GM12878 (cell line): ENCODE data around the gene SEMA5A. TPM values are rescaled to one million over a fixed set of nuclear protein-coding genes. Genes with fewer than 3 reads are reported as not detected.

Experiments
- ATAC-seq: fragments of 200-7000 bp; cut with Tn5 transposase; 3 replicates; pipeline ENCODE4 v1.9.1; 2020; ENCODE audit warnings: mild to moderate bottlenecking, moderate library complexity
- BruUV-seq: library from RNA; stranded (reverse); fragments of 400-500 nt; replicated peaks from 2 replicates; lab custom pipeline; 2021; lab: Mats Ljungman, UMichigan
- CTCF ChIA-PET: fragments of 300-600 bp; sonication (Branson Sonifier 250); formaldehyde crosslinking; extraction: SDS; loops from one replicate; lab custom pipeline; 2021; ENCODE audit warnings: inconsistent platforms; lab: Yijun Ruan, JAX
- POLR2A ChIA-PET: fragments of 350-600 bp; formaldehyde crosslinking; extraction: SDS; loops from one replicate; lab custom pipeline; 2021; ENCODE audit warnings: inconsistent platforms; lab: Charles Lee
- RAD21 ChIA-PET: fragments of 300-600 bp; sonication (Branson Sonifier 250); formaldehyde crosslinking; loops from one replicate; lab custom pipeline; 2023; ENCODE audit warnings: antibody characterized with exemption; ENCODE audit not compliant: unreplicated experiment; lab: Charles Lee
- SMC1A ChIA-PET: fragments of 300-600 bp; sonication (Branson Sonifier 250); formaldehyde crosslinking; loops from one replicate; lab custom pipeline; 2023; ENCODE audit not compliant: unreplicated experiment, uncharacterized antibody; lab: Charles Lee
- DNase-seq: peaks from one replicate; pipeline ENCODE4 v3.0.0-alpha.2; 2011; ENCODE audit warnings: low read depth, low spot score
- FAIRE-seq: peaks from 3 replicates; lab custom pipeline; 2011; peaks lifted over from hg19 to GRCh38; lab: Jason Lieb, UNC
- H2AFZ ChIP-seq: 2 replicates; pipeline ENCODE4 v1.6.0; 2011; ENCODE audit warnings: low read depth, low read length, control low read depth; ENCODE audit not compliant: control insufficient read depth
- H3K27ac ChIP-seq: 2 replicates; pipeline ENCODE4 v1.5.1; 2011; ENCODE audit warnings: control low read depth; ENCODE audit not compliant: control insufficient read depth, insufficient read depth
- H3K27me3 ChIP-seq, 2 experiments: replicated peaks in 1 of 2; 2 replicates each; pipeline versions ENCODE4 v1.6.0 to v1.6.1; 2011; ENCODE audit warnings: low read length in 1 of 2; ENCODE audit not compliant: control insufficient read depth in 2 of 2, insufficient read depth in 2 of 2
- H3K36me3 ChIP-seq, 2 experiments: 2 replicates each; pipeline ENCODE4 v1.5.1; 2011; ENCODE audit warnings: low read length in 1 of 2; ENCODE audit not compliant: control insufficient read depth in 2 of 2, insufficient read depth in 2 of 2
- H3K4me1 ChIP-seq: 2 replicates; pipeline ENCODE4 v1.6.1; 2011; ENCODE audit warnings: mild to moderate bottlenecking, low read length, moderate library complexity, mixed read lengths; ENCODE audit not compliant: control insufficient read depth, insufficient read depth
- H3K4me2 ChIP-seq: 2 replicates; pipeline ENCODE4 v1.6.0; 2011; ENCODE audit warnings: control low read depth; ENCODE audit not compliant: control insufficient read depth, insufficient read depth
- H3K4me3 ChIP-seq: fragments of 200-600 bp; sonication (generic); 2 replicates; pipeline ENCODE4 v1.5.1; 2016
- H3K79me2 ChIP-seq: 2 replicates; pipeline ENCODE4 v1.6.0; 2011; ENCODE audit warnings: low read length; ENCODE audit not compliant: control insufficient read depth, insufficient read depth
- H3K9ac ChIP-seq: 2 replicates; pipeline ENCODE4 v1.8.0; 2011; ENCODE audit warnings: low read length, control low read depth, mixed read lengths; ENCODE audit not compliant: control insufficient read depth, insufficient read depth
- H3K9me3 ChIP-seq: replicated peaks from 3 replicates; pipeline ENCODE4 v1.5.1; 2011; ENCODE audit warnings: mild to moderate bottlenecking, low read length; ENCODE audit not compliant: control insufficient read depth, insufficient read depth
- H4K20me1 ChIP-seq: 2 replicates; pipeline ENCODE4 v1.6.0; 2011; ENCODE audit not compliant: control insufficient read depth, insufficient read depth
- BACH1 ChIP-seq: fragments of 450-650 bp; IDR thresholded peaks from 2 replicates; pipeline ENCODE4 v1.6.1; 2017; ENCODE audit warnings: mild to moderate bottlenecking, borderline replicate concordance
- EZH2 ChIP-seq: IDR thresholded peaks from 2 replicates; pipeline ENCODE4 v1.6.1; 2012; ENCODE audit warnings: low read depth, mild to moderate bottlenecking, control low read depth, inconsistent platforms, low read length, borderline replicate concordance; ENCODE audit not compliant: control insufficient read depth
- IKZF2 ChIP-seq, 2 experiments: fragments of 450-650 bp; IDR thresholded peaks; 2 replicates each; pipeline ENCODE4 v1.6.1; 2017; ENCODE audit warnings: mild to moderate bottlenecking in 2 of 2, moderate library complexity in 2 of 2
- JUND ChIP-seq: IDR thresholded peaks from 2 replicates; pipeline ENCODE4 v1.6.1; 2012; ENCODE audit warnings: low read depth, mild to moderate bottlenecking, low read length, improper control_type of control experiment, moderate library complexity
- NFIC ChIP-seq: IDR thresholded peaks from 2 replicates; pipeline ENCODE4 v1.6.1; 2012; ENCODE audit warnings: low read depth, mild to moderate bottlenecking, inconsistent platforms, low read length, moderate library complexity
- WGBS: methylation state at CpG from one replicate; pipeline ENCODE4 v1.1.6; 2016; ENCODE audit warnings: low lambda C conversion rate; ENCODE audit not compliant: insufficient replicate concordance, insufficient coverage; ENCODE audit errors: missing lambda C conversion rate; 5-methylcytosine and 5-hydroxymethylcytosine counted together
- in situ Hi-C: fragments of 300-500 bp; cut with MboI; formaldehyde crosslinking; loops from 9 replicates; pipeline ENCODE4 v1.14.3; 2018; ENCODE audit warnings: mixed read lengths
- intact Hi-C: fragments of 100-400 bp; cut with micrococcal nuclease; formaldehyde crosslinking; loops from one replicate; pipeline ENCODE4 v1.14.2; 2022; ENCODE audit not compliant: unreplicated experiment
- polyA plus RNA-seq, 11 experiments: library from polyadenylated mRNA; depleted of rRNA in 4 of 11; unstranded in 6 of 11; stranded (reverse) in 5 of 11; fragments of >200 nt; fragmentation: Nextera tagmentation in 4 of 11; fragmentation: Illumina TruSeq in 1 of 11; extraction: Ambion mirVana in 4 of 11; extraction: Trizol in 1 of 11; gene quantifications; 1 replicate in 1 of 11; 2 replicates in 10 of 11; pipeline versions ENCODE4 v1.2.1 to v1.2.3, GENCODE V29; 2011 to 2016; ENCODE audit warnings: inconsistent platforms in 2 of 11, missing spikeins in 2 of 11, low read depth in 1 of 11
- total RNA-seq, 4 experiments: library from RNA; depleted of rRNA in 3 of 4; stranded (reverse); fragments of >200 nt in 3 of 4; fragmentation: Illumina TruSeq in 1 of 4; extraction: Trizol in 1 of 4; gene quantifications; 2 replicates each; pipeline versions ENCODE4 v1.2.1 to v1.2.3, GENCODE V29; 2013 to 2021
- TF ChIP-seq, protein P1 (sequence below): fragments of 450-650 bp; IDR thresholded peaks from 2 replicates; pipeline ENCODE4 v1.6.1; 2016; ENCODE audit warnings: mild to moderate bottlenecking
- TF ChIP-seq, protein P2 (sequence below): IDR thresholded peaks from 2 replicates; pipeline ENCODE4 v1.6.1; 2012; ENCODE audit warnings: improper control_type of control experiment, low read depth, low read length; ENCODE audit not compliant: insufficient replicate concordance
- TF ChIP-seq, protein P3 (sequence below): fragments of 450-650 bp; IDR thresholded peaks from 2 replicates; pipeline ENCODE4 v1.6.1; 2018; ENCODE audit warnings: borderline replicate concordance, mild to moderate bottlenecking; ENCODE audit not compliant: partially characterized antibody

The SEMA5A gene
- total and polyA plus RNA-seq, 10 of the 15 experiments (the other 5 are each of a cell fraction or from before 2014, with no cell fraction given): 0.03 to 2.4 (median 0.09) TPM; not detected in 1

DNA sequence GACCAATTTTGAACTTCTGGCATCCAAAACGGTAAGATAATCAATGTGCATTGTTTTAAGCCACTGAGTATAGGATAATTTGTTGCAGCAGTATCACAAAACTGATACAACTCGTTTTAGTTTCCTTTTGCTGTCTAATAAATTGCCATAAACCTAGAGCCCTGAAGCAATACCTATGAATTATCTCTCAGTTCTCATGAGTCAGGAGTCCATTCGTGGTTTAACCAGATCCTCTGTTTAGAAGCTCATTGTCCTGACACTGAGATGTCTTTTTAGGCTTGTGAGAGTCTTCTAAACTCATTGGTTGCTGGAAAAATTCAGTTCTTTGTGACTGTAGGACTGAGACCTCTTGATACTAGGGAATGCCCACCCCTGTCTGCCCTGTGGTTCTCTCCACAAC lies 262.9 kb downstream of the SEMA5A start:
- H3K79me2 ChIP-seq: no peaks in the 10 kb centered on the region
- intact Hi-C loops: no loop called here
- no peaks in the 10 kb centered on the region for H3K36me3 ChIP-seq
- DNase-seq: no peak
- RAD21 ChIA-PET: no interaction called here
- TF ChIP-seq BACH1: no peak
- TF ChIP-seq EZH2: no peak
- no peak for TF ChIP-seq NFIC
- TF ChIP-seq, all 136 proteins: peak for 0
- ChIA-PET POLR2A (no interaction called here), SMC1A (no interaction called here), CTCF (no interaction called here)
- Histone ChIP-seq H3K27me3 (no peaks in the 10 kb centered on the region; a peak in 1 of 4 replicates), H3K9ac (no peak overlapping the region), H3K9me3 (no peaks in the 10 kb centered on the region), H2AFZ (no peak overlapping the region), H3K4me1 (no peaks in the 10 kb centered on the region), H3K4me2 (no peak overlapping the region), H4K20me1 (no peaks in the 10 kb centered on the region), H3K4me3 (no peak overlapping the region), H3K27ac (no peak overlapping the region)
- in situ Hi-C loops: no loop called here
- no peak for ATAC-seq
- no peak for FAIRE-seq
- 0% methylated on average over 3 of the region's 3 CpGs for WGBS
- BruUV-seq: no TSS peak

DNA sequence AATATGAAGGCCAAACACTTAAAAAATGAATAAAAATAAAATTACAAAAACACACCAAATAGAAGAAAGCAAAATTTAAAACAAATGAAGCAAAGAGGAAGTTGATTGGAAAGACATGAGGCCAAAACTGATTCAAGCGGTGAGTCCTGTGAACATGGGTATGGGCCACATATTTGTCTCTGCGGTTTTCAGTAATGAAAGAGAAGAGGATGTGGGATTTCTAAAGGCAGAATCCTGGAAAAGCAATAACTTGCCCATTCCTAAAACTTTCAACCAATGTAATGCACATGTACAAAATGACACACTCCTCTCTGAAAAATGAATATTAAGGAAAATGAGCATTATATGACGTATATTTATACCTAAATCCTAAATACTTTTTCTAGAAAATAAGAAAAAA lies 263.7 kb downstream of the SEMA5A start:
- CTCF ChIA-PET: no interaction called here
- TF ChIP-seq, protein P1, sequence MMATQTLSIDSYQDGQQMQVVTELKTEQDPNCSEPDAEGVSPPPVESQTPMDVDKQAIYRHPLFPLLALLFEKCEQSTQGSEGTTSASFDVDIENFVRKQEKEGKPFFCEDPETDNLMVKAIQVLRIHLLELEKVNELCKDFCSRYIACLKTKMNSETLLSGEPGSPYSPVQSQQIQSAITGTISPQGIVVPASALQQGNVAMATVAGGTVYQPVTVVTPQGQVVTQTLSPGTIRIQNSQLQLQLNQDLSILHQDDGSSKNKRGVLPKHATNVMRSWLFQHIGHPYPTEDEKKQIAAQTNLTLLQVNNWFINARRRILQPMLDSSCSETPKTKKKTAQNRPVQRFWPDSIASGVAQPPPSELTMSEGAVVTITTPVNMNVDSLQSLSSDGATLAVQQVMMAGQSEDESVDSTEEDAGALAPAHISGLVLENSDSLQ: no peak
- TF ChIP-seq, protein P2, sequence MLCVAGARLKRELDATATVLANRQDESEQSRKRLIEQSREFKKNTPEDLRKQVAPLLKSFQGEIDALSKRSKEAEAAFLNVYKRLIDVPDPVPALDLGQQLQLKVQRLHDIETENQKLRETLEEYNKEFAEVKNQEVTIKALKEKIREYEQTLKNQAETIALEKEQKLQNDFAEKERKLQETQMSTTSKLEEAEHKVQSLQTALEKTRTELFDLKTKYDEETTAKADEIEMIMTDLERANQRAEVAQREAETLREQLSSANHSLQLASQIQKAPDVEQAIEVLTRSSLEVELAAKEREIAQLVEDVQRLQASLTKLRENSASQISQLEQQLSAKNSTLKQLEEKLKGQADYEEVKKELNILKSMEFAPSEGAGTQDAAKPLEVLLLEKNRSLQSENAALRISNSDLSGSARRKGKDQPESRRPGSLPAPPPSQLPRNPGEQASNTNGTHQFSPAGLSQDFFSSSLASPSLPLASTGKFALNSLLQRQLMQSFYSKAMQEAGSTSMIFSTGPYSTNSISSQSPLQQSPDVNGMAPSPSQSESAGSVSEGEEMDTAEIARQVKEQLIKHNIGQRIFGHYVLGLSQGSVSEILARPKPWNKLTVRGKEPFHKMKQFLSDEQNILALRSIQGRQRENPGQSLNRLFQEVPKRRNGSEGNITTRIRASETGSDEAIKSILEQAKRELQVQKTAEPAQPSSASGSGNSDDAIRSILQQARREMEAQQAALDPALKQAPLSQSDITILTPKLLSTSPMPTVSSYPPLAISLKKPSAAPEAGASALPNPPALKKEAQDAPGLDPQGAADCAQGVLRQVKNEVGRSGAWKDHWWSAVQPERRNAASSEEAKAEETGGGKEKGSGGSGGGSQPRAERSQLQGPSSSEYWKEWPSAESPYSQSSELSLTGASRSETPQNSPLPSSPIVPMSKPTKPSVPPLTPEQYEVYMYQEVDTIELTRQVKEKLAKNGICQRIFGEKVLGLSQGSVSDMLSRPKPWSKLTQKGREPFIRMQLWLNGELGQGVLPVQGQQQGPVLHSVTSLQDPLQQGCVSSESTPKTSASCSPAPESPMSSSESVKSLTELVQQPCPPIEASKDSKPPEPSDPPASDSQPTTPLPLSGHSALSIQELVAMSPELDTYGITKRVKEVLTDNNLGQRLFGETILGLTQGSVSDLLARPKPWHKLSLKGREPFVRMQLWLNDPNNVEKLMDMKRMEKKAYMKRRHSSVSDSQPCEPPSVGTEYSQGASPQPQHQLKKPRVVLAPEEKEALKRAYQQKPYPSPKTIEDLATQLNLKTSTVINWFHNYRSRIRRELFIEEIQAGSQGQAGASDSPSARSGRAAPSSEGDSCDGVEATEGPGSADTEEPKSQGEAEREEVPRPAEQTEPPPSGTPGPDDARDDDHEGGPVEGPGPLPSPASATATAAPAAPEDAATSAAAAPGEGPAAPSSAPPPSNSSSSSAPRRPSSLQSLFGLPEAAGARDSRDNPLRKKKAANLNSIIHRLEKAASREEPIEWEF: no peak
- TF ChIP-seq IKZF2 (IDR thresholded peaks at IDR 0.05) (no peak), JUND (no peak)
- TF ChIP-seq, protein P3, sequence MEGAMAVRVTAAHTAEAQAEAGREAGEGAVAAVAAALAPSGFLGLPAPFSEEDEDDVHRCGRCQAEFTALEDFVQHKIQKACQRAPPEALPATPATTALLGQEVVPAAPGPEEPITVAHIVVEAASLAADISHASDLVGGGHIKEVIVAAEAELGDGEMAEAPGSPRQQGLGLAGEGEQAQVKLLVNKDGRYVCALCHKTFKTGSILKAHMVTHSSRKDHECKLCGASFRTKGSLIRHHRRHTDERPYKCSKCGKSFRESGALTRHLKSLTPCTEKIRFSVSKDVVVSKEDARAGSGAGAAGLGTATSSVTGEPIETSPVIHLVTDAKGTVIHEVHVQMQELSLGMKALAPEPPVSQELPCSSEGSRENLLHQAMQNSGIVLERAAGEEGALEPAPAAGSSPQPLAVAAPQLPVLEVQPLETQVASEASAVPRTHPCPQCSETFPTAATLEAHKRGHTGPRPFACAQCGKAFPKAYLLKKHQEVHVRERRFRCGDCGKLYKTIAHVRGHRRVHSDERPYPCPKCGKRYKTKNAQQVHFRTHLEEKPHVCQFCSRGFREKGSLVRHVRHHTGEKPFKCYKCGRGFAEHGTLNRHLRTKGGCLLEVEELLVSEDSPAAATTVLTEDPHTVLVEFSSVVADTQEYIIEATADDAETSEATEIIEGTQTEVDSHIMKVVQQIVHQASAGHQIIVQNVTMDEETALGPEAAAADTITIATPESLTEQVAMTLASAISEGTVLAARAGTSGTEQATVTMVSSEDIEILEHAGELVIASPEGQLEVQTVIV: no peak

More for the DNA sequence above, 263.7 kb downstream of the SEMA5A start:
- no TSS peak for BruUV-seq
- H4K20me1 ChIP-seq: no peaks in the 10 kb centered on the region
- no peaks in the 10 kb centered on the region; a peak in 1 of 4 replicates for H3K27me3 ChIP-seq
- no peaks in the 10 kb centered on the region for H3K79me2 ChIP-seq
- no peak overlapping the region for H2AFZ ChIP-seq
- FAIRE-seq (no peak), DNase-seq (no peak), ATAC-seq (no peak)
- H3K36me3 ChIP-seq: no peaks in the 10 kb centered on the region
- H3K27ac ChIP-seq: no peak overlapping the region
- in situ Hi-C loops (no loop called here), intact Hi-C loops (no loop called here)
- H3K4me1 ChIP-seq: no peaks in the 10 kb centered on the region
- H3K9ac ChIP-seq: no peak overlapping the region
- SMC1A ChIA-PET: no interaction called here
- RAD21 ChIA-PET: no interaction called here
- no peaks in the 10 kb centered on the region for H3K9me3 ChIP-seq
- POLR2A ChIA-PET: no interaction called here
- WGBS: 42% methylated on average over 3 of the region's 3 CpGs
- no peak overlapping the region for H3K4me3 ChIP-seq
- no peak overlapping the region for H3K4me2 ChIP-seq
